HepG2 (cell line): Measurements from ENCODE around the gene GPR27. TPM values are rescaled to one million over a fixed set of nuclear protein-coding genes. Genes with fewer than 3 reads are reported as not detected.
A peak's percentile ranks its signal among the peaks of the same experiment; 100 is the strongest.

Experiments
- ATAC-seq: fragments of 200-7000 bp; cut with Tn5 transposase; 3 replicates; pipeline ENCODE4 v1.9.1; 2020; ENCODE audit warnings: mild to moderate bottlenecking, moderate library complexity
- BruUV-seq: library from RNA; stranded (reverse); fragments of 400-500 nt; replicated peaks from 2 replicates; lab custom pipeline; 2021; lab: Mats Ljungman, UMichigan
- CTCF ChIA-PET: fragments of 300-600 bp; formaldehyde crosslinking; extraction: SDS; loops from one replicate; lab custom pipeline; 2021; ENCODE audit warnings: low total read pairs, inconsistent platforms, low intra/inter-chr PET ratio; lab: Yijun Ruan, JAX
- POLR2A ChIA-PET: fragments of 350-600 bp; sonication (Branson Sonifier 250); formaldehyde crosslinking; loops from one replicate; lab custom pipeline; 2020; ENCODE audit warnings: antibody characterized with exemption, inconsistent platforms; lab: Yijun Ruan, JAX
- DNase-seq: peaks from one replicate; pipeline ENCODE4 v3.0.0-alpha.2; 2015; ENCODE audit warnings: low spot score
- FAIRE-seq: peaks from 3 replicates; lab custom pipeline; 2011; peaks lifted over from hg19 to GRCh38; lab: Jason Lieb, UNC
- H2AFZ ChIP-seq: one replicate; pipeline ENCODE4 v1.6.1; 2011; ENCODE audit warnings: low read length, inconsistent platforms
- H3K27ac ChIP-seq: fragments of 300-600 bp; 3 replicates; pipeline ENCODE4 v1.8.0; 2011; ENCODE audit warnings: mixed run types, mild to moderate bottlenecking, mixed read lengths, low read length, inconsistent platforms; ENCODE audit not compliant: insufficient read depth; ENCODE audit errors: extremely low read length
- H3K27me3 ChIP-seq, 2 experiments: fragments of 200-600 bp in 1 of 2; 2 replicates in 1 of 2; 3 replicates in 1 of 2; pipeline versions ENCODE4 v1.6.0 to v1.8.0; 2011; ENCODE audit warnings: low read length in 2 of 2, mild to moderate bottlenecking in 2 of 2, moderate library complexity in 2 of 2, inconsistent platforms in 1 of 2; ENCODE audit not compliant: insufficient read depth in 2 of 2, control insufficient read depth in 1 of 2
- H3K36me3 ChIP-seq, 2 experiments: fragments of 200-600 bp in 1 of 2; replicated peaks in 1 of 2; 2 replicates in 1 of 2; 3 replicates in 1 of 2; pipeline versions ENCODE4 v1.5.1 to v1.8.0; 2011; ENCODE audit warnings: low read length in 2 of 2, inconsistent platforms in 1 of 2; ENCODE audit not compliant: insufficient read depth in 2 of 2, control insufficient read depth in 1 of 2
- H3K4me1 ChIP-seq: 2 replicates; pipeline ENCODE4 v1.5.1; 2012; ENCODE audit warnings: low read length, inconsistent platforms; ENCODE audit not compliant: insufficient read depth
- H3K4me2 ChIP-seq: 2 replicates; pipeline ENCODE4 v1.6.0; 2011; ENCODE audit warnings: low read depth, low read length, inconsistent platforms
- H3K4me3 ChIP-seq, 3 experiments: fragments of 200-600 bp in 1 of 3; sonication (generic), shearing (Covaris generic) in 1 of 3; replicated peaks in 1 of 3; 2 replicates each; pipeline ENCODE4 v1.5.1; 2011 to 2016; ENCODE audit warnings: low read length in 3 of 3, inconsistent platforms in 2 of 3, low read depth in 2 of 3, mild to moderate bottlenecking in 2 of 3, control low read depth in 1 of 3, mixed read lengths in 1 of 3; ENCODE audit not compliant: insufficient read depth in 1 of 3
- H3K79me2 ChIP-seq: one replicate; pipeline ENCODE4 v1.6.1; 2011; ENCODE audit warnings: low read length, inconsistent platforms; ENCODE audit not compliant: insufficient read depth
- H3K9ac ChIP-seq: 2 replicates; pipeline ENCODE4 v1.6.0; 2011; ENCODE audit warnings: mild to moderate bottlenecking, low read depth, low read length, inconsistent platforms; ENCODE audit not compliant: insufficient read depth
- H3K9me3 ChIP-seq: 2 replicates; pipeline ENCODE4 v1.5.1; 2012; ENCODE audit warnings: mild to moderate bottlenecking, low read length
- H4K20me1 ChIP-seq: 2 replicates; pipeline ENCODE4 v1.6.0; 2011; ENCODE audit warnings: inconsistent platforms, mild to moderate bottlenecking, low read length, moderate library complexity; ENCODE audit not compliant: insufficient read depth
- ARHGAP35 ChIP-seq: sonication (generic); formaldehyde crosslinking; IDR thresholded peaks from 2 replicates; pipeline ENCODE4 v1.9.0; 2022; ENCODE audit warnings: mild to moderate bottlenecking, inconsistent platforms, moderate library complexity, missing genetic modification reagents, borderline replicate concordance
- CBX2 ChIP-seq, 2 experiments: fragments of 200-600 bp in 1 of 2; sonication (generic); formaldehyde crosslinking in 1 of 2; IDR thresholded peaks; 2 replicates each; pipeline versions ENCODE4 v1.7.0 to v1.8.1; 2018 to 2022; ENCODE audit warnings: low read depth in 2 of 2, low read length in 1 of 2, mild to moderate bottlenecking in 1 of 2, missing genetic modification reagents in 1 of 2
- CREB1 ChIP-seq, 2 experiments: fragments of 450-650 bp in 1 of 2; IDR thresholded peaks; 2 replicates each; pipeline ENCODE4 v1.6.1; 2016 to 2017; ENCODE audit warnings: control low read depth in 1 of 2, mild to moderate bottlenecking in 1 of 2, missing compliant biosample characterization in 1 of 2, missing genetic modification characterization in 1 of 2
- FOXA1 ChIP-seq, 2 experiments: fragments of 450-650 bp in 1 of 2; sonication (generic) in 1 of 2; formaldehyde crosslinking in 1 of 2; IDR thresholded peaks; 2 replicates each; pipeline versions ENCODE4 v1.4.0 to v1.6.1; 2016 to 2020; ENCODE audit warnings: missing genetic modification reagents in 1 of 2
- FUBP1 ChIP-seq: sonication (generic); formaldehyde crosslinking; IDR thresholded peaks from 2 replicates; pipeline ENCODE4 v1.5.1; 2020; ENCODE audit warnings: missing genetic modification reagents, mild to moderate bottlenecking, borderline replicate concordance
- GABPA ChIP-seq, 2 experiments: IDR thresholded peaks; 2 replicates each; pipeline ENCODE4 v1.6.1; 2011 to 2016; ENCODE audit warnings: low read depth in 2 of 2, low read length in 1 of 2, missing biosample characterization in 1 of 2, missing genetic modification characterization in 1 of 2
- HIVEP1 ChIP-seq: sonication (generic); formaldehyde crosslinking; IDR thresholded peaks from 2 replicates; pipeline ENCODE4 v1.4.0; 2020; ENCODE audit warnings: mild to moderate bottlenecking, missing genetic modification reagents
- MLX ChIP-seq: IDR thresholded peaks from 2 replicates; pipeline ENCODE4 v1.6.1; 2016
- NFIB ChIP-seq: sonication (generic); formaldehyde crosslinking; IDR thresholded peaks from 2 replicates; pipeline ENCODE4 v1.9.0; 2021; ENCODE audit warnings: missing genetic modification reagents, mild to moderate bottlenecking, borderline replicate concordance
- PHB2 ChIP-seq: fragments of 450-650 bp; IDR thresholded peaks from 2 replicates; pipeline ENCODE4 v1.6.1; 2018; ENCODE audit not compliant: partially characterized antibody
- RFX5 ChIP-seq: IDR thresholded peaks from 2 replicates; pipeline ENCODE4 v1.6.1; 2011; ENCODE audit warnings: low read depth, low read length, improper control_type of control experiment
- SNAPC2 ChIP-seq: sonication (generic); formaldehyde crosslinking; IDR thresholded peaks from 2 replicates; pipeline ENCODE4 v1.8.1; 2022; ENCODE audit warnings: mild to moderate bottlenecking, missing genetic modification reagents
- ZBTB3 ChIP-seq: sonication (generic); formaldehyde crosslinking; IDR thresholded peaks from 2 replicates; pipeline ENCODE4 v1.4.0; 2020; ENCODE audit warnings: low read depth, mild to moderate bottlenecking, moderate library complexity, missing genetic modification reagents, borderline replicate concordance
- ZMAT5 ChIP-seq: sonication (generic); formaldehyde crosslinking; IDR thresholded peaks from 2 replicates; pipeline ENCODE4 v1.5.0; 2020; ENCODE audit warnings: mild to moderate bottlenecking, low read depth, missing genetic modification reagents, borderline replicate concordance
- ZNF264 ChIP-seq: sonication (generic); formaldehyde crosslinking; IDR thresholded peaks from 2 replicates; pipeline ENCODE4 v1.4.0; 2020; ENCODE audit warnings: missing genetic modification reagents
- ZNF468 ChIP-seq: sonication (generic); formaldehyde crosslinking; IDR thresholded peaks from 2 replicates; pipeline ENCODE4 v1.8.0; 2022; ENCODE audit warnings: mild to moderate bottlenecking, moderate library complexity, missing genetic modification reagents
- whole genome bisulfite sequencing: methylation state at CpG from one replicate; pipeline ENCODE4 v1.1.6; 2017; ENCODE audit warnings: low lambda C conversion rate; 5-methylcytosine and 5-hydroxymethylcytosine counted together
- in situ Hi-C: cut with HindIII; loops from 2 replicates; pipeline ENCODE4 v1.10.0; 2017; ENCODE audit warnings: low pct_unique_long_range_greater_than_20kb; ENCODE audit not compliant: extremely low pct_ligation_motif_present
- intact Hi-C: fragments of 100-400 bp; cut with micrococcal nuclease; formaldehyde crosslinking; loops from one replicate; pipeline ENCODE4 v1.10.0; 2022; ENCODE audit not compliant: unreplicated experiment
- polyA plus RNA-seq, 8 experiments: library from polyadenylated mRNA; depleted of rRNA in 3 of 8; stranded (reverse) in 7 of 8; unstranded in 1 of 8; fragments of >200 nt; fragmentation: Illumina TruSeq in 4 of 8; extraction: Trizol in 4 of 8; gene quantifications; 2 replicates each; pipeline versions ENCODE4 v1.2.1 to v1.2.3, GENCODE V29; 2011 to 2016; ENCODE audit warnings: low read depth in 4 of 8, missing spikeins in 1 of 8, mixed read lengths in 1 of 8; ENCODE audit not compliant: insufficient read depth in 1 of 8
- total RNA-seq, 5 experiments: library from RNA; depleted of rRNA; stranded (reverse); fragments of >200 nt; fragmentation: Illumina TruSeq; extraction: Trizol; gene quantifications; 2 replicates each; pipeline ENCODE4 v1.2.3, GENCODE V29; 2016; ENCODE audit warnings: low read depth in 1 of 5

GPR27 gene
- total and polyA plus RNA-seq, 2 of the 13 experiments (the other 11 are each of a cell fraction or from before 2014, with no cell fraction given): not detected

GRCh38 chr3:71786217-71786549 is 32.5 kb downstream of the GPR27 start:
- intact Hi-C loops (loop anchor here (10.0 kb wide), 1 partner anchor 391 kb away; no protein-coding TSS in a partner anchor), in situ Hi-C loops (no loop called here)
- H3K9ac ChIP-seq: no peak overlapping the region
- DNase-seq: no peak
- 3% methylated on average over 8 of the region's 8 CpGs for WGBS
- H3K79me2 ChIP-seq: no peaks in the 10 kb centered on the region
- peaks cover 2 to 39% of the 10 kb centered on the region in 2 experiments; a peak in 3 of 5 replicates for H3K27me3 ChIP-seq
- no peak overlapping the region for H3K4me3 ChIP-seq
- H3K4me1 ChIP-seq: no peaks in the 10 kb centered on the region
- H4K20me1 ChIP-seq: no peaks in the 10 kb centered on the region; the same call in 1 of the 2 replicates
- H3K4me2 ChIP-seq: no peak overlapping the region
- FAIRE-seq: no peak
- CTCF ChIA-PET: no interaction called here
- no TSS peak for BruUV-seq
- no peak overlapping the region for H2AFZ ChIP-seq
- H3K27ac ChIP-seq: no peak overlapping the region
- no peaks in the 10 kb centered on the region for H3K36me3 ChIP-seq
- POLR2A ChIA-PET: no interaction called here
- ATAC-seq: no peak
- no peaks in the 10 kb centered on the region for H3K9me3 ChIP-seq
- TF ChIP-seq ARHGAP35 (CRISPR knock-in tag): no peak
- no peak for TF ChIP-seq FOXA1 (IDR thresholded peaks at IDR 0.05)
- no peak for TF ChIP-seq FOXA1 (CRISPR knock-in tag; IDR thresholded peaks at IDR 0.05)
- TF ChIP-seq SNAPC2 (CRISPR knock-in tag): no peak
- peak; percentile 46 for TF ChIP-seq CREB1 (IDR thresholded peaks at IDR 0.05)
- TF ChIP-seq CREB1 (CRISPR knock-in tag; IDR thresholded peaks at IDR 0.05): no peak
- TF ChIP-seq, all 625 proteins: peak for 1

- no peak for DNase-seq
- Histone ChIP-seq H2AFZ (no peak overlapping the region), H3K9ac (no peak overlapping the region), H3K9me3 (no peaks in the 10 kb centered on the region), H3K79me2 (no peaks in the 10 kb centered on the region), H3K4me1 (no peaks in the 10 kb centered on the region), H3K27me3 (peaks cover 2 to 39% of the 10 kb centered on the region in 2 experiments; a peak in 3 of 5 replicates), H3K4me2 (no peak overlapping the region), H3K4me3 (no peak overlapping the region), H3K27ac (no peak overlapping the region), H4K20me1 (no peaks in the 10 kb centered on the region; the same call in 1 of the 2 replicates), H3K36me3 (no peaks in the 10 kb centered on the region)
- no peak for ATAC-seq
- in situ Hi-C loops (no loop called here), intact Hi-C loops (loop anchor here (10.0 kb wide), 1 partner anchor 392 kb away; no protein-coding TSS in a partner anchor)
- POLR2A ChIA-PET: no interaction called here
- WGBS: 30% methylated on average over 6 of the region's 6 CpGs
- no TSS peak for BruUV-seq
- CTCF ChIA-PET: no interaction called here
- no peak for FAIRE-seq
- TF ChIP-seq HIVEP1 (CRISPR knock-in tag): no peak
- no peak for TF ChIP-seq ZNF264 (CRISPR knock-in tag)
- no peak for TF ChIP-seq RFX5
- TF ChIP-seq NFIB (CRISPR knock-in tag): no peak
- no peak for TF ChIP-seq MLX (CRISPR knock-in tag)
- TF ChIP-seq FUBP1 (CRISPR knock-in tag): no peak
- no peak for TF ChIP-seq ZNF468 (CRISPR knock-in tag)
- no peak for TF ChIP-seq CBX2 (IDR thresholded peaks at IDR 0.05; ENCODE audit: low read depth, low read length)
- TF ChIP-seq CBX2 (CRISPR knock-in tag; IDR thresholded peaks at IDR 0.05; ENCODE audit: low read depth): no peak
- TF ChIP-seq GABPA (IDR thresholded peaks at IDR 0.05; ENCODE audit: low read depth, low read length): no peak
- no peak for TF ChIP-seq GABPA (CRISPR knock-in tag; IDR thresholded peaks at IDR 0.05; ENCODE audit: low read depth)
- TF ChIP-seq ZMAT5 (CRISPR knock-in tag): no peak
- TF ChIP-seq PHB2: no peak
- TF ChIP-seq ZBTB3 (CRISPR knock-in tag): no peak
Observed at GRCh38 chr3:71786551-71786950, 32.9 kb downstream of the GPR27 start.
